Heart right ventricle (tissue), 16 donors: Measurements from ENCODE around the gene DNAH8. TPM values are rescaled to one million over a fixed set of nuclear protein-coding genes. Genes with fewer than 3 reads are reported as not detected.

Experiments
- ATAC-seq, 8 donors: fragments of 200-7000 bp; cut with Tn5 transposase; one replicate each; pipeline ENCODE4 v1.9.1; 2020; ENCODE audit warnings: mild to moderate bottlenecking in 8 of 8, moderate library complexity in 8 of 8, moderate number of reproducible peaks in 1 of 8
- DNase-seq, 2 donors: peaks; one replicate each; pipeline ENCODE4 v3.0.0-alpha.2; 2020
- H3K27ac ChIP-seq, 10 donors: fragments of 200-600 bp; sonication (generic) in 2 of 10; one replicate each; pipeline versions ENCODE4 v1.5.0 to v1.8.0; 2020 to 2022; ENCODE audit warnings: mild to moderate bottlenecking in 3 of 10
- H3K27me3 ChIP-seq, 7 donors: fragments of 200-600 bp; one replicate each; pipeline ENCODE4 v1.8.0; 2021 to 2022; ENCODE audit warnings: mild to moderate bottlenecking in 2 of 7
- H3K36me3 ChIP-seq, 9 donors: fragments of 200-600 bp; sonication (generic) in 1 of 9; one replicate each; pipeline versions ENCODE4 v1.5.0 to v1.8.0; 2020 to 2022; ENCODE audit warnings: mild to moderate bottlenecking in 2 of 9
- H3K4me1 ChIP-seq, 9 donors: fragments of 200-600 bp; sonication (generic) in 1 of 9; one replicate each; pipeline versions ENCODE4 v1.5.0 to v1.8.0; 2020 to 2022; ENCODE audit warnings: mild to moderate bottlenecking in 4 of 9
- H3K4me3 ChIP-seq, 10 donors: fragments of 200-600 bp; sonication (generic) in 2 of 10; one replicate each; pipeline versions ENCODE4 v1.5.0 to v1.8.0; 2020 to 2022; ENCODE audit warnings: mild to moderate bottlenecking in 7 of 10, moderate library complexity in 2 of 10
- H3K9me3 ChIP-seq, 11 donors: fragments of 200-600 bp in 10 of 11; sonication (generic) in 2 of 11; one replicate each; pipeline versions ENCODE4 v1.5.0 to v1.8.0; 2013 to 2022; ENCODE audit warnings: mild to moderate bottlenecking in 2 of 11, control low read depth in 1 of 11, moderate library complexity in 1 of 11
- CTCF ChIP-seq, 9 donors: fragments of 200-600 bp; sonication (generic) in 2 of 9; IDR thresholded peaks; one replicate each; pipeline versions ENCODE4 v1.5.0 to v1.8.0; 2021 to 2022; ENCODE audit warnings: antibody characterized with exemption in 9 of 9, mild to moderate bottlenecking in 5 of 9, moderate library complexity in 1 of 9
- WGBS, 2 donors: extraction: QIAGEN DNeasy Blood & Tissue Kit; methylation state at CpG; one replicate each; pipeline ENCODE4 v1.1.7; 2013; ENCODE audit warnings: inconsistent platforms in 1 of 2; 5-methylcytosine and 5-hydroxymethylcytosine counted together
- intact Hi-C, 10 donors: fragments of 100-400 bp; cut with DNase I; formaldehyde crosslinking; loops; one replicate each; pipeline versions ENCODE4 v1.11.1 to v1.14.2; 2022
- polyA plus RNA-seq, 2 donors: library from polyadenylated mRNA; stranded (reverse); fragments of 200-250 nt; gene quantifications; one replicate each; pipeline ENCODE4 v1.2.3, GENCODE V29; 2013
- total RNA-seq, 10 donors: library from RNA; stranded (reverse); fragmentation: NEBNext Ultra II Directional in 3 of 10; extraction: Animal tissue kit (Norgen Biotek cat#: 25700) in 3 of 10; gene quantifications; one replicate each; pipeline versions ENCODE4 v1.2.1 to v1.2.4, GENCODE V29; 2021 to 2023
- donor health status: Arrhythmogenic right ventricular cardiomyopathy.
- donor health status: ischemic (EF 13 %, LVEDD 7.1; RV severe dilation, severe dysfunction).
- donor health status: healthy with polysubstance abuse.
- donor health status: DM: no; HTN: yes; CAD: no.
- donor health status: DM: no; HTN: no; CAD: no.
- donor health status: ischemic (EF 25% LVEDD 6.9; RV normal size, moderate dysfunction).
- donor health status: ischemic (EF 25% LVEDD 5.7; RV mildly dilated, moderate dysfunction).
- donor health status: healthy.
- donor health status: DM: yes; HTN: yes; CAD: no.
- donor health status: Ischemic cardiomyopathy.
- donor health status: ischemic (EF 35%, LVEDD 5.7; RV mildly dilated, moderate dysfunction).
- donor health status: nonischemic (EF 11% LVEDD 7.7; RV severe dilation, severe dysfunction).
- donor health status: DM: yes; HTN: yes; CAD: no.
- donor health status: PGD.
- donor health status: ischemic (EF 29% LVEDD 5.4; RV normal size, mild dysfunction).
- donor health status: nonischemic (EF 23%, LVEDD 6.1; RV moderate dilation, normal function).

DNAH8 gene
- total and polyA plus RNA-seq, 12 donors, result 0.02 to 0.09 (median 0.03) TPM; not detected in 8

DNA sequence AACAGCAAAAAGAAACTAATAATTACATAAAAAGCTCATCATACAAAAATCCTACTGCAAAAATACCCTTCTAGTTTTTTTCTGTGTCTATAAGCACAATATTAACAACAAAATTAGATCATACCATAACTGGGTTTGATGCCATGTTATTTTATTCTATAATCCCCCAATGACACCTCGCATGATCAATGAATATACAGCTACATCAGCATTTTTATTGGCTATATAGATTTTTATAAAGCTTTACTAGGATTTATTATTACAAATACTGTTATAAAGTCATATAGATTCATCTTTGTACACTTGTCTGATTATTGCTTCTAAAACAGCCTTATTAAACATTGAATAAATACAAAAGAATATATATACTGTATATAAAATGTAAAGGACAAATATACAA lies 288.4 kb downstream of the DNAH8 start:
- WGBS, 2 donors, result 87 to 94% methylated on average over 1 of the region's 1 CpG
- no peak for ATAC-seq
- Histone ChIP-seq H3K27me3 (peaks cover 0 to 43% (median 6%) of the 10 kb centered on the region in 7 donors), H3K27ac (no peak overlapping the region), H3K36me3 (no peaks in the 10 kb centered on the region), H3K4me3 (no peak overlapping the region), H3K4me1 (no peaks in the 10 kb centered on the region), H3K9me3 (peaks cover 0 to 7% (median 0%) of the 10 kb centered on the region in 11 donors)
- TF ChIP-seq CTCF (IDR thresholded peaks at IDR 0.05), result no peak
- no peak for DNase-seq
- intact Hi-C loops, result no loop called here

DNA sequence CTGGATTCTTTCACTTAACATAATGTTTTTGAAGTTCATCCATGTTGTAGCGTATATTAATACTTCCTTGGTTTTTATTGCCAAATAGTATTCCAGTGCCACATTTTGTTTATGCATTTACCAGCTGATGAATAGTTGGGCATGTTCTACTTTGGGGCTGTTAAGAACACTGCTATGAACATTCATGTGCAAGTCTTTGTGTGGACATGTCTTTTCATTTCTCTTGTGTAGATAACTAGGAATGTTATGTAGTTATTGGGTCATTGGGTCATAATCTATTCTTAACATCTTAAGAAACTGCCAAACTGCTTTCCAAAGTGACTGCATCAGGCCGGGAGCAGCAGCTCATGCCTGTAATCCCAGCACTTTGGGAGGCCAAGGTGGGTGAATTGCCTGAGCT lies 289.7 kb downstream of the DNAH8 start:
- no peak for ATAC-seq
- no peak for TF ChIP-seq CTCF (IDR thresholded peaks at IDR 0.05)
- Histone ChIP-seq H3K4me1 (no peaks in the 10 kb centered on the region), H3K9me3 (peaks cover 0 to 7% (median 0%) of the 10 kb centered on the region in 11 donors), H3K36me3 (no peaks in the 10 kb centered on the region), H3K27me3 (peaks cover 0 to 50% (median 12%) of the 10 kb centered on the region in 7 donors), H3K4me3 (no peak overlapping the region), H3K27ac (no peak overlapping the region)
- 56 to 64% methylated on average over 2 of the region's 2 CpGs for WGBS, 2 donors
- no peak for DNase-seq
- intact Hi-C loops, result no loop called here

GRCh38 chr6:39005774-39006173 lies 290.7 kb downstream of the DNAH8 start:
- no peak overlapping the region for H3K27ac ChIP-seq
- H3K4me3 ChIP-seq, result no peak overlapping the region
- peaks cover 0 to 7% (median 0%) of the 10 kb centered on the region in 11 donors for H3K9me3 ChIP-seq
- H3K36me3 ChIP-seq, result no peaks in the 10 kb centered on the region
- DNase-seq, result no peak
- TF ChIP-seq CTCF (IDR thresholded peaks at IDR 0.05), result no peak
- no peaks in the 10 kb centered on the region for H3K4me1 ChIP-seq
- intact Hi-C loops, result no loop called here
- H3K27me3 ChIP-seq, result peaks cover 0 to 56% (median 10%) of the 10 kb centered on the region in 7 donors
- WGBS, 2 donors, result 58 to 74% methylated on average over 3 of the region's 3 CpGs
- ATAC-seq, result no peak

GRCh38 chr6:39007575-39007974 lies 292.5 kb downstream of the DNAH8 start:
- 52 to 62% methylated on average over 3 of the region's 3 CpGs for WGBS, 2 donors
- no peak overlapping the region for H3K4me3 ChIP-seq
- peaks cover 0 to 7% (median 0%) of the 10 kb centered on the region in 11 donors for H3K9me3 ChIP-seq
- ATAC-seq (no peak), DNase-seq (no peak)
- no peaks in the 10 kb centered on the region for H3K36me3 ChIP-seq
- no peak for TF ChIP-seq CTCF (IDR thresholded peaks at IDR 0.05)
- intact Hi-C loops, result no loop called here
- no peak overlapping the region for H3K27ac ChIP-seq
- H3K4me1 ChIP-seq, result no peaks in the 10 kb centered on the region
- peaks cover 0 to 52% (median 10%) of the 10 kb centered on the region in 7 donors for H3K27me3 ChIP-seq
